Measurements from ENCODE around the gene TMEM163.
"Not testable (repeated sequence)": the region's sequence is repeated elsewhere in the genome, so short reads cannot be mapped to it uniquely, and the experiment has no call there.

Gene TMEM163

GRCh38 chr2:134659724-134660123 is 59.1 kb downstream of the TMEM163 start:
- no peak for DNase-seq

GRCh38 chr2:134657650-134658250 is 61.0 kb downstream of the TMEM163 start:
- DNase-seq = no peak

- not testable (repeated sequence) for DNase-seq
Observed at GRCh38 chr2:134656391-134656790, 62.4 kb downstream of the TMEM163 start.

- DNase-seq = no peak
Observed at GRCh38 chr2:134648586-134648985, 70.2 kb downstream of the TMEM163 start.

GRCh38 chr2:134647607-134648256 is 71.1 kb downstream of the TMEM163 start:
- no peak for DNase-seq

GRCh38 chr2:134642938-134643337 is 75.9 kb downstream of the TMEM163 start:
- DNase-seq = no peak

- DNase-seq = no peak
Observed at GRCh38 chr2:134640494-134640893, 78.3 kb downstream of the TMEM163 start.

GRCh38 chr2:134639265-134639664 is 79.5 kb downstream of the TMEM163 start:
- DNase-seq = no peak

- DNase-seq = no peak
Observed at GRCh38 chr2:134636714-134637113, 82.1 kb downstream of the TMEM163 start.

- no peak for DNase-seq
Observed at GRCh38 chr2:134634054-134634753, 84.6 kb downstream of the TMEM163 start.

- DNase-seq = no peak
Observed at GRCh38 chr2:134630504-134631159, 88.2 kb downstream of the TMEM163 start.

GRCh38 chr2:134628453-134628852 is 90.3 kb downstream of the TMEM163 start:
- DNase-seq = no peak

- no peak for DNase-seq
Observed at GRCh38 chr2:134626781-134627180, 92.0 kb downstream of the TMEM163 start.

GRCh38 chr2:134625311-134625710 is 93.5 kb downstream of the TMEM163 start:
- DNase-seq = no peak

- no peak for DNase-seq
Observed at GRCh38 chr2:134623796-134624195, 95.0 kb downstream of the TMEM163 start.

- DNase-seq = no peak
Observed at GRCh38 chr2:134623046-134623445, 95.8 kb downstream of the TMEM163 start.

GRCh38 chr2:134621939-134622705 is 96.7 kb downstream of the TMEM163 start:
- DNase-seq = no peak

GRCh38 chr2:134619250-134619649 is 99.5 kb downstream of the TMEM163 start:
- DNase-seq = no peak

GRCh38 chr2:134615480-134615879 is 103.3 kb downstream of the TMEM163 start:
- DNase-seq = not testable (repeated sequence)

- no peak for DNase-seq
Observed at GRCh38 chr2:134611316-134611715, 107.5 kb downstream of the TMEM163 start.

- DNase-seq = no peak
Observed at GRCh38 chr2:134610871-134611270, 107.9 kb downstream of the TMEM163 start.

- no peak for DNase-seq
Observed at GRCh38 chr2:134609924-134610513, 108.8 kb downstream of the TMEM163 start.
